KMS-11 (cell line): Measurements from ENCODE around the gene CD58.
"Not testable (repeated sequence)": the region's sequence is repeated elsewhere in the genome, so short reads cannot be mapped to it uniquely, and the experiment has no call there.

Experiments
- H2AFZ ChIP-seq: fragments of 200-600 bp; sonication (generic); 2 replicates; pipeline ENCODE4 v1.6.1; 2016; ENCODE audit warnings: antibody characterized with exemption, mixed run types, low read depth
- H3K27ac ChIP-seq: fragments of 200-600 bp; sonication (generic); 2 replicates; pipeline ENCODE4 v1.6.1; 2016; ENCODE audit warnings: mild to moderate bottlenecking, mixed run types
- H3K27me3 ChIP-seq: fragments of 200-600 bp; sonication (generic); 2 replicates; pipeline ENCODE4 v1.6.1; 2017; ENCODE audit warnings: mild to moderate bottlenecking, low read depth, mixed run types, moderate library complexity; ENCODE audit not compliant: insufficient read depth
- H3K36me3 ChIP-seq: fragments of 200-600 bp; sonication (generic); 2 replicates; pipeline ENCODE4 v1.6.1; 2017; ENCODE audit warnings: mild to moderate bottlenecking, mixed run types; ENCODE audit not compliant: insufficient read depth
- H3K4me1 ChIP-seq: fragments of 200-600 bp; sonication (generic); 2 replicates; pipeline ENCODE4 v1.6.1; 2016; ENCODE audit warnings: mild to moderate bottlenecking, low read depth, mixed run types; ENCODE audit not compliant: poor library complexity, severe bottlenecking
- H3K4me2 ChIP-seq: fragments of 200-600 bp; sonication (generic); 2 replicates; pipeline ENCODE4 v1.7.0; 2016; ENCODE audit warnings: mild to moderate bottlenecking, mixed run types
- H3K4me3 ChIP-seq: fragments of 200-600 bp; sonication (generic); IDR thresholded peaks from 2 replicates; pipeline ENCODE4 v1.6.1; 2017; ENCODE audit warnings: low read depth, low read length, mixed read lengths; ENCODE audit not compliant: insufficient read depth
- H3K79me2 ChIP-seq: fragments of 200-600 bp; sonication (generic); 2 replicates; pipeline ENCODE4 v1.6.1; 2016; ENCODE audit warnings: low read depth, mixed run types; ENCODE audit not compliant: insufficient read depth
- H3K9ac ChIP-seq: fragments of 200-600 bp; sonication (generic); 2 replicates; pipeline ENCODE4 v1.6.1; 2016; ENCODE audit warnings: mild to moderate bottlenecking, mixed run types
- H4K20me1 ChIP-seq: fragments of 200-600 bp; sonication (generic); 2 replicates; pipeline ENCODE4 v1.6.1; 2016; ENCODE audit warnings: mild to moderate bottlenecking, mixed run types; ENCODE audit not compliant: insufficient read depth
- CTCF ChIP-seq: fragments of 200-600 bp; sonication (generic); conservative IDR thresholded peaks from 2 replicates; pipeline ENCODE4 v1.6.1; 2017; ENCODE audit warnings: low read depth, mild to moderate bottlenecking, antibody characterized with exemption, low read length, moderate library complexity, mixed read lengths

CD58 gene

GRCh38 chr1:116570358-116571214 lies at the start of gene CD58:
Gene CD58 (minus strand): TSS chr1:116571026. CDS start chr1:116570972, 54 bp downstream.
- Histone ChIP-seq H2AFZ (peak within 1 kb of the TSS; percentile 93), H3K36me3 (no peaks in the 10 kb centered on the region), H3K79me2 (peaks cover 18% of the 10 kb centered on the region; the same call in 1 of the 2 replicates), H3K4me1 (peaks cover 57% of the 10 kb centered on the region), H3K4me2 (peak within 1 kb of the TSS; percentile 66), H3K4me3 (peak within 1 kb of the TSS; percentile 12), H3K27me3 (no peaks in the 10 kb centered on the region), H3K27ac (peak within 1 kb of the TSS; percentile 85), H3K9ac (peak within 1 kb of the TSS; percentile 90), H4K20me1 (no peaks in the 10 kb centered on the region)
- peak; percentile 65 for TF ChIP-seq CTCF

GRCh38 chr1:116620392-116620791 lies 49.6 kb upstream of the CD58 start:
- H3K4me3 ChIP-seq, H3K27me3 ChIP-seq, H3K79me2 ChIP-seq, H2AFZ ChIP-seq, H3K4me2 ChIP-seq, H3K27ac ChIP-seq, H4K20me1 ChIP-seq, H3K36me3 ChIP-seq, H3K4me1 ChIP-seq, H3K9ac ChIP-seq: not testable (repeated sequence)

- not testable (repeated sequence) for H3K4me2 ChIP-seq, H3K79me2 ChIP-seq, H2AFZ ChIP-seq, H3K4me3 ChIP-seq, H3K27ac ChIP-seq, H3K4me1 ChIP-seq, H4K20me1 ChIP-seq, H3K36me3 ChIP-seq, H3K27me3 ChIP-seq, H3K9ac ChIP-seq
Observed at GRCh38 chr1:116619106-116619505, 48.3 kb upstream of the CD58 start.

- H2AFZ ChIP-seq, H3K4me2 ChIP-seq, H4K20me1 ChIP-seq, H3K4me1 ChIP-seq, H3K27me3 ChIP-seq, H3K36me3 ChIP-seq, H3K79me2 ChIP-seq, H3K4me3 ChIP-seq, H3K27ac ChIP-seq, H3K9ac ChIP-seq: not testable (repeated sequence)
Observed at GRCh38 chr1:116617808-116618207, 47.0 kb upstream of the CD58 start.

- not testable (repeated sequence) for H4K20me1 ChIP-seq, H3K4me2 ChIP-seq, H3K9ac ChIP-seq, H3K4me3 ChIP-seq, H3K27ac ChIP-seq, H3K27me3 ChIP-seq, H2AFZ ChIP-seq, H3K4me1 ChIP-seq, H3K79me2 ChIP-seq, H3K36me3 ChIP-seq
Observed at GRCh38 chr1:116613825-116614224, 43.0 kb upstream of the CD58 start.

- not testable (repeated sequence) for H3K27ac ChIP-seq
Observed at GRCh38 chr1:116609801-116610371, 39.1 kb upstream of the CD58 start.

GRCh38 chr1:116608841-116609240 lies 38.0 kb upstream of the CD58 start:
- not testable (repeated sequence) for H2AFZ ChIP-seq, H3K27ac ChIP-seq, H3K36me3 ChIP-seq, H3K4me1 ChIP-seq, H3K4me3 ChIP-seq, H4K20me1 ChIP-seq, H3K9ac ChIP-seq, H3K4me2 ChIP-seq, H3K27me3 ChIP-seq, H3K79me2 ChIP-seq

More at GRCh38 chr1:116609801-116610371, 39.1 kb upstream of the CD58 start:
- not testable (repeated sequence) for H3K4me3 ChIP-seq, H3K27me3 ChIP-seq, H3K36me3 ChIP-seq, H3K79me2 ChIP-seq, H4K20me1 ChIP-seq, H3K4me2 ChIP-seq, H2AFZ ChIP-seq, H3K9ac ChIP-seq, H3K4me1 ChIP-seq

GRCh38 chr1:116608151-116608550 lies 37.3 kb upstream of the CD58 start:
- not testable (repeated sequence) for H3K79me2 ChIP-seq, H2AFZ ChIP-seq, H3K27ac ChIP-seq, H3K4me2 ChIP-seq, H3K4me1 ChIP-seq, H3K9ac ChIP-seq, H3K36me3 ChIP-seq, H3K4me3 ChIP-seq, H4K20me1 ChIP-seq, H3K27me3 ChIP-seq

- not testable (repeated sequence) for H3K27me3 ChIP-seq, H3K4me3 ChIP-seq, H3K4me1 ChIP-seq, H3K36me3 ChIP-seq, H4K20me1 ChIP-seq, H3K9ac ChIP-seq, H3K27ac ChIP-seq, H2AFZ ChIP-seq, H3K4me2 ChIP-seq, H3K79me2 ChIP-seq
Observed at GRCh38 chr1:116607463-116607862, 36.6 kb upstream of the CD58 start.
